GM18505 (cell line): ENCODE data around the gene WNK2.

Source experiments
- ATAC-seq: cut with Tn5 transposase; IDR thresholded peaks from one replicate; pipeline ENCODE4 v1.9.1; 2021; ENCODE audit not compliant: unreplicated experiment
- POLR2A ChIP-seq: IDR thresholded peaks from 4 replicates; pipeline ENCODE4 v1.6.1; 2011; ENCODE audit warnings: borderline replicate concordance; ENCODE audit not compliant: insufficient read depth, insufficient read length; ENCODE audit errors: extremely low read depth

The WNK2 gene

DNA sequence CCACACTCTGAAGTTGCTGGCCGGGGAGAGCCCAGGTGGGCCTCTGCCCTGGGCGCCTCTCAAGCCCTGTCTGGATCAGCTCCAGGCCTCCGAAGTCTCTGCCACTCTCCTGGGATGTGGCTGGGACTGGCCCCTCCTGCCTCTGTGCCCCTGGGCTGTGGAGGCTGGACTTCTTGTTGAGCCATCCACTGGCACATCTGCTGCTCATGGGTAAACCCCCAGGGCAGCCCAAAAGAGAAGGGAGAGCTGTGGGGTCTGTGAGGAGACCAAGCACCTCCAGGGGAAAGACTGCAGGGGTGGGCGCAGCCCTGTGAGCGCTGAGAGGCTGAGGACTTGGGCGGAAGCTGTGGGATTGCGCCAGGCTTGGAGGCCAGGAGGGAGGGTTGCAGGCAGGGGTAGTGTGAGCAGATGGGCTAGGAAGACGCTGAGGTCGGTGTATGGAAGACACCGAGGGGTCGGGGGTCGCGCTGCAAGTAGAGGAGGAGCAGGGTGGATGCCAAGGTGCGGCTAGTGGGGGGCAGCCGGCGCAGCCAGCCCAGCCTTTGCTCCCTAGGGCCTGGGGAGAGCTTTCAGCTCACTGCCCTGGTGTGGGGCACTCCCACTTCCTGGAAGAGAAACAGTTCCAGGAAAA, 118.1 kb downstream of the WNK2 start:
- no peak for TF ChIP-seq POLR2A
- no peak for ATAC-seq

DNA sequence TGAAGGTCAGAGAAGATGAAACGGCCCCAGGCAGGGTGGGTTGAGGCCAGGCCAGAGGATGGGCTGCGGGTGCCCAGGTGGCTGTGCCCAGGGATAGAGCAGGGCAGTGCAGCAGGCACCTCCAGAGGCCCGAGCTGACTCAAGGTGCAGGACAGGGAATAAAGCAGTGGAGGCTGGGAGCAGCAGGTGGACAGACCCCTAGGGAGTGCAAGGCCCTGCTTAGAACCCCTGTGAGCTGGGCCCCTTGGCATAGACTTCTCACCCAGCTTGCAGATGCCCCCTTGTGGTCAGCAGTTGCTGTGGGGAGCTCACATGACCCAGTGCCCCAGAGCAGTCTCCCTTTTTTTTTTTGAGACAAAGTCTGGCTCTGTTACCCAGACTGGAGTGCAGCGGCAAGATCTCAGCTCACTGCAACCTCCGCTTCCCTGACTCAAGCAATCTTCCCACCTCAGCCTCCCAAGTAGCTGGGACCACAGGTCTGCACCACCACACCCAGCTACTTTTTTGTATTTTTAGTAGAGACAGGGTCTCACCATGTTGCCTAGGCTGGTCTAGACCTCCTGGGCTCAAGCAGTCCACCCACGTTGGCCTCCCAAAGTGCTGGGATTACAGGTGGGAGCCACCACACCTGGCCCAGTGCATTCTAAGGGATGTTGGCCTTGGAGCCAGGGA, 118.8 kb downstream of the WNK2 start:
- ATAC-seq = no peak
- no peak for TF ChIP-seq POLR2A

DNA sequence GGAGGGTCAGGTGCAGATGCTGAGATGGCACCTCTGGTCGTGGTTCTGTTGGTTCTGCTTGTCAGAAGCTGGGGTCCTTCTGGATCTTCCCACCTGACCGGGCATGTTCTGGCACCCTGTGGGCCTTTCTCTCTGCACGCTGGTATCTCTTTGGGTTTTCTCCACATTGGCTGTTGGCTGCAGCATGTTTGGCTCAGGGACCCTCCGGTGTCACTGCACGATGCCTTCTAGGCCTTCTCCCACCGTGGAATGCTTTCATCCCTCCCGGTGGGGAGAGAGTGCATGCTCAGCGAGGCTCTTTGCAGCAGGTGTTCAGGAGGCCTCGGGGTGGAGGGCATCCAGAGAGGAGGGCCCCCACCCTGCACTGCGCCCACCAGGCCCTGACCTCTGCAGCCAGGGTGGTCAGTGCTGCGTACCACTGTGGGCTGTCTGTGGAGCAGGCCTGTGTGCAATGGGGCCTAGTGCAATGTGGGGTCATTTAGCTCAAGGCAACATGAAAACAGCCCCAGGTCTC, 119.4 kb downstream of the WNK2 start:
- TF ChIP-seq POLR2A = no peak
- no peak for ATAC-seq

DNA sequence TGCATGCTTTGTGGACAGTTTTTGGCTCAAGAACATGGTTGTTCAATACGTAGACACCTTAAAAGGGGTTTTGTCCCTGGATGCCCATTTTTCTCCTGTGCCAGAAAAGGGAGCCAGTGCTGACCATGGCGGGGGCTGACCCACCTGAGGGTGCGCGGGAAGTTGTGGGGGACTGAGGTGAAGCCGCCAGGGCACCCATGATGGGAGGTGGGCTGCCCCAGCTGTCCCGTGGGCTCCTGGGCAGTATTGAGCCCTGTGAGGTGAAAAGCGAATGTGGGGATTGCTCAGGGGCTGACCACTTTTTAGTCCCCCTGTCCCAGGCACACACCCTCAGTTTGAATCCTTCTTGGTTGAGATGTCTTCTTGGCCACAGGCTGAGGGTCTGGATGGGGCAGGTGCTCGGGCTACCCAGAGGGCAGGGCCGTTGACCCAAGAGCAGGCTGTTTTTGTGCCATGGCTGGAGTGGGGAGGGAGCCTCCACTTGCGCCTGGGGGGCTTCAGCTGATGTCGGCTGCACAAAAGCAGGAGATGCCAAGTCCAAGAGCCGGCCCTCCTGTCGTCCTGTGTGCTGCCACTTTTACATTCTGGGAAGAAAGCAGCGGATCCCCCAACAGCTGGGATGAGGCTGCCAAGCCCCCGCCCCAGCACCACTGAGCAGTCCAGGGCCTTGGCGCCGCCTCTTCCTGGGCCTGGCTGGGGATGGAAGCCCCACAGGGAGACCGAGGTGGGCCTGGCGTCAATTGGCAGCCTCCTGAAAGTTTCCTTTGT, 120.1 kb downstream of the WNK2 start:
- no peak for ATAC-seq
- no peak for TF ChIP-seq POLR2A

DNA sequence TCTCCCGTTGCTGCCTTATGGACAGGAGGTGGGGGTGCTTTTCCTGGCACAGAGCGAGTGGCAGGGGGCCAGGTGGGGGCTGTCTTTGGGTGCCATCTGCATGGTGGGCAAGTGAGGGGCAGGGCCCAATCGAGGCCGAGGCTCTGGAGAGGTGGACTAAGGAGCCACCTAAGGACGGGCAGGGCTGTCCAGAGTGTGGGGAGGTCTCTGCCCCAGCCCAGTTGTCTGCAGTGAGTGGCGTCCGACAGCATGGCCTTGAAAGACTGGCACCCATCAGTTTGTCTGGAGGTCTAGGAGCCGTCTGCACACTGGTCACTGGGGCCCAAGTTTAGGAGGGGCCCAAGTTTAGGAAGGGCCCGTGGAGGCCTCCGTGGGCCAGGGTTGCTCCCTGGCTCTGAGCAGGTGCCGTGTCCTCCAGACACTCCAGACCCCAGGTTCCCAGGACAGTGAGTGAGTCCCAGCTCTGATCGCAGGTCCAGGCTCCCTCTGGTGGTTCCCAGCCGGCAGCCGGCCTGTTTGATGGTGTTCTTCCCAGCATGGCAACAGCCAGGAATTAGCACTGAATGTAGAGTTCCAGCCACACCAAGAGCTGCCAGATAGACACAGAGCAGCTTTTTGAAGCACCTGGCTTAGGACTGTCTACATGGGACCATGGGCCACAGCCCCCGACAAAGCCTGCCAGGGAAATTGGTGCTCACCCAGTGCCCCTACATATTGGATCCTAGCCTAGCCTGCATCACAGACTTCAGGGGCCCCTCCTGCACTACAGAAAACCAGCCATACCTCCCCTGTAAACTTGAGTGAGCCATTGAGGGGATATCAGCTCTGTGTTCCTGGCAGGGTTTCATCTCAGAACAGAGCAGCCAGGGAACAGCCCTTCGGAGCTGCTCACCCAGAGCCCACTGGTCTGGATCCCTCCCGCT, 120.9 kb downstream of the WNK2 start:
- TF ChIP-seq POLR2A = no peak

DNA sequence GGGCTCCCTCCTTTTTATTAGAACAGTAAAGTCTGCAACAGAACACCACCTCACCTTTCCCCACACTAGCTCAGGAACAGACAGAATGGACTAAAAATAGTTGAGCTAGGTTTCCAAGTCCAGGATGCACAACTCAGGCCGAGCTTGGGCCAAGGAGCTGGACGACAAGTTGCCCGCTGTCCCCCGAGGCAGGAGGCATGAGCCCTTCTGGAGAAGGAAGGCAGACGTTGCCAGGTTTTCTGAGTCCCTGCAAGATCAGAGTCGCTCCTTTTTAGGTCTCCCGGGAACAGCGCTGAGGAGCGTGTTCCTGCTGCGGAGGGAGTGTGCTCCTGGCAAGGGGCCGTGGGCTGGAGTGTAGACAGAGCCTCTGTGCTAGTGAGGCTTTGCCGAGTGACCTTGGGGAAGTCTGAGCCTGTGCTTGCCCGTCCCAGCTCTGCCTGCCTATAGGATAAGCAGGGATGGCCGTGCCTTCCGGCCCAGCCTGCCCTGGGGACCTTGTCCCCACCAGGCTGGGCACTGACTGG, 121.6 kb downstream of the WNK2 start:
- ATAC-seq = no peak
- TF ChIP-seq POLR2A = no peak

More for the DNA sequence above, 120.9 kb downstream of the WNK2 start:
- no peak for ATAC-seq

DNA sequence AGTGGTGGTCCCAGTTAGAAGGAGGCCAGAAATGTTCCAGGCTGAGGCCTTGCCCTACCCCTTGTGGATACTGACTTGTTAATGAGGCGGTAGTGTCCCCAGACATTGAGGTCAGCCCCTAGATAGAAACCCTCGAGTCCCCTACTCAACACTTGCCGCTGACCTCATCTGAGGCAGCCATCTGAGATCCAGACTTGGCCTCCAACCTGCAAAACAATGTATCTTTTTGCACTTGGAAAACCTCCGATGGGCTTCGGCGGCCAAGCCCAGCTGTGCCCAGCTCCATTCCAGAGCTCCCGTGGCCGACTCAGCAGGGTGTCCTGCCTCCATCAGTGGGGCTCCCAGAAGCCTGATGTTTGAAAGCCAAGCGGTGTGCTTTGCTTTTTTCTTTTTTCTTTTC, 122.1 kb downstream of the WNK2 start:
- no peak for ATAC-seq
- no peak for TF ChIP-seq POLR2A

DNA sequence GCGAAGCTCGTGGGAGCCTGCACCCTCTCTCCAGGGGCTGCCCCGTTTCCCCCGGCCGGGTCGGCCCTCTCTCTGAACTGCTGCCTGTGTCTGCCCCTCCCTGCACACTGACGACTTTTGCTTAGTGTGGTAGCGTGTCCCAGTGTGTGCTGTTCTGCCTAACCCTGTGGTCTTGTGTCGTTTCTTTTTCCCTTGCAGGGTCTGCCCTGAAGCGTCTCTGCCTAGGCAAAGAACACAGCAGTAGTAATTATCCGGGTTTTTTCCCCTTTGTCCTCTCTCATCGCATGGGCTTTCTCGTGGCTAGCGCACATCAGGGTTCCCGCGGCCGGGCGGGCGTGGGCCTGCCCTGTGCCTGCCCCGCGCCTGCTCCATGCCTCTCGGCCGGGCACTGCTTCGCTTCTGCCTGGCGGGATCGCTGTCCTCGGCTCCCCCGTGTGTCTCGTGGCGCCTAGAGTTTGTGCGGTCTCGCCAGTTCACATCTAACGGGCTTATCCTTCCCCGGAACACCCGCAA, 122.7 kb downstream of the WNK2 start:
- TF ChIP-seq POLR2A = no peak
- ATAC-seq = no peak

DNA sequence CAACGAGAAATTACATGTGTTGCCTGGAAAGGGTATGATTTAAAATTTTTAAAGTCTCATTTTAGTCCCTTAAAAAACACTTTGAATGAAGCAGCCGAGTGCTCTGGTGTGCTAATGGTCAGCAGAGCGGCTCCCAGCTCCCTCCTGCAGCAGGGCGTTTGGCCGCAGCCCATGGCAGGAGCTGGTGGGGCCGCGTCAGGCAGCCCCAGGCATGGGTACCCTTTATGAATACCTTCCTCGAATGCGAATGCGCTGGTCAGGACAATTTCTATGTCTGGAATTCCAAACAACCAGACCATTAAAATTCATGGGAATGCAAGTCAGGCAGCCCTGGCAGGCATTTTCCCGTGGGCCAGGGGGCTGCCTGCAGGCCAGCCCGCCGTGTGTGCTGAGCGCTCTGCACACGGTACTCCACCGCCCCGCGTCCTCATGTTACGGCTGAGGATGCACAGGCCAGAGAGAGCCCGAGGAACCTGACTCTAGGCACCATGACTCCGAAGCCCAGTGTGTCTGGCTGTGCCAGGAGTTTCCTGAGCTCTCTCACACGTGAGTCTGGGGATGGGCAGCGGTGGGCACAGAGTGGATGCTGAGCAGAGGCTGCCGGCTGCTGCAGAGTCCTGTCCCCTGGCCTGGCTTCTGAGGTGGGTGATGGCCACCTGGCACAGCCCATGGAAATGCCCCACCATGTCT, 123.7 kb downstream of the WNK2 start:
- TF ChIP-seq POLR2A = no peak
- no peak for ATAC-seq

DNA sequence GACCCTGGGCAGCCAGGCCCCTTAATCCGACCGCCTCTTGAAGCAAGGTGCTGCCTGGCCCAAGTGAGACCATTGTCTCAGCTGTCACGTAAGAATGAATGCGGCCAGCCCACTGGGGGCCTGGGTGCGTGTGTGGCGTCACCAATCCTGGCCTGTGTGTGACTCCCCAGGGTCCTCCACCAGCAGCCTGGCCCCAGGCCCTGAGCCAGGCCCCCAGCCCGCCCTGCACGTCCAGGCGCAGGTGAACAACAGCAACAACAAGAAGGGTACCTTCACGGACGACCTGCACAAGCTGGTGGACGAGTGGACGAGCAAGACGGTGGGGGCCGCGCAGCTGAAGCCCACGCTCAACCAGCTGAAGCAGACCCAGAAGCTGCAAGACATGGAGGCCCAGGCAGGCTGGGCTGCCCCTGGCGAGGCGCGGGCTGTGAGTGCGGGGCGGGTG, 124.2 kb downstream of the WNK2 start:
- no peak for ATAC-seq
- no peak for TF ChIP-seq POLR2A

DNA sequence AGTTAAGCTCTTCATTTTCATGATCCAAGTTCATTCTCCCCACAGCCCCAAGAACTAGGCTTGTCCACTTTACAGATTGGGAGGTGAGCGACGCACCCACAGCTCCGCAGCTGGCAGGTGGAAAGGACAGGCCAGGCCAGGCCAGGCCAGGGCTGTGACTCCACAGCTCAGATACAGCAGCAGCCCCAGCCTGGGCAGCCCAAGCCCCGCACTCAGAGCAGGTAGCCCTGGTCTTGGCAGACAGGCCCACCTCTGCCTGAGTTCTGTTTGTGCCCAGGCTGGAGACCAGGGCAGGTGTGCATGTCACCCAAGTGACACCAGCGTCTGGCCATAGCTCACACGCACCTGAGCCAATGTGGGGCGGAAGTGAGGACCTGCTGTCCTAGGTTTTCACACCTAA, 124.7 kb downstream of the WNK2 start:
- no peak for TF ChIP-seq POLR2A
- ATAC-seq = no peak
